HG03025 (cell line): ENCODE measurements around the gene TOX2.

Experiments used
- ATAC-seq: cut with Tn5 transposase; IDR thresholded peaks from one replicate; pipeline ENCODE4 v1.9.1; 2021; ENCODE audit warnings: mild to moderate bottlenecking, moderate library complexity; ENCODE audit not compliant: unreplicated experiment, low FRiP score

Gene TOX2

DNA sequence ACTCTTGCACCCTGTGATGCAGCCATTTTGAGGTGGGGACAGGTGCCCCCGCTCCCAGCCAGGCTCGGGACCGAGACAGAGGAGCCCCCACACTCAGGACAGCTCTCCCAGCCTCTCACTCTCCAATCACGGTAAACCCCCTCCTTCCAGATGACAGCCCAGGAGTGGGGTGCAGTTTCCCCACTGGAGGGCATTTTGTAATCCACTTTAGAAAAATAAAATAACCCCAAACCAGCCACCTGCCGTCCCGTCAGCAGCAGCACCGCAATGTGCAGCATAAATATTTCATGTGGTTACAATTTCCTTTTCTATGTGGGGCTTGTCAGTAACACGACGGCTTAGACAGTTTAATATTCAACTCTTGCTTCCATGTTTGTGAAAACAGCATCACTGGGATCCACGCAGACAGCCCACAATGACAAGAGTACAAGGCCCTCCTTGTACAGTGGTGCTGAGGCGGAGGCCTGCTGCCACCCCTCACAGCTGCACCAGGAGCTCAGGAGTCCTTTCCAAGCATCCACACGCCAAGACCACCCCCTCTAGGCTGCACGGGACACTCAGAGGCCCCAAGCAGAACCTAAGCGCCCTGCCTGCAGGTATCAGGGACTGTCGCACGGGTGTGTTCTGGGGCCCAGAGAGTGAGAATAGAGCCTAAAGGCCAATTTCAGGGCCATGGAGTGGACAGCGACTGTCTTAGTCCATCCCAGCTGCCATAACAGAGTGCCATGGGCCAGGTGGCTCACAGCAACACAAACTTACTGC, 155.7 kb downstream of the TOX2 start:
- ATAC-seq = no peak

GRCh38 chr20:44071057-44071456, 156.4 kb downstream of the TOX2 start:
- no peak for ATAC-seq

- ATAC-seq = no peak
Measured at GRCh38 chr20:44071526-44072111, 157.0 kb downstream of the TOX2 start.

DNA sequence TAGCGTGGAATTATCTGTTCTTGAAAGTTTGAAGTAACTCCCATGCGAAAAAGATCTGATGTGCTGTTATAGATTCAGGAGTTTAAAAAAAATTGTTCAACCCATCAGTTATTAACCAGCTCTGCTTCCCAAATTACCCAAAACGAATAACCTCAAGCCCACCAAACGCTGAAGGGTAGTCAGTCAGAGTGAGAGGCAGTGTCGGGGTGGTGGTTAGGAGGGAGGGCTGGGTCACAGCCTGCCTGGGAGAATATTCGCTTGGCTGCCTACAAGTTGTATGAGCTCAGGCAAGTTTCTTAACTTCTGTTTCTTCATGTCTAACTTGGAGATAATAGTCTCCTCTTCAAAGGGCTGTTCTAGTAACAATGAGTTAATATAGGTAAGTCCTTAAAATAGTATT, 157.7 kb downstream of the TOX2 start:
- no peak for ATAC-seq

DNA sequence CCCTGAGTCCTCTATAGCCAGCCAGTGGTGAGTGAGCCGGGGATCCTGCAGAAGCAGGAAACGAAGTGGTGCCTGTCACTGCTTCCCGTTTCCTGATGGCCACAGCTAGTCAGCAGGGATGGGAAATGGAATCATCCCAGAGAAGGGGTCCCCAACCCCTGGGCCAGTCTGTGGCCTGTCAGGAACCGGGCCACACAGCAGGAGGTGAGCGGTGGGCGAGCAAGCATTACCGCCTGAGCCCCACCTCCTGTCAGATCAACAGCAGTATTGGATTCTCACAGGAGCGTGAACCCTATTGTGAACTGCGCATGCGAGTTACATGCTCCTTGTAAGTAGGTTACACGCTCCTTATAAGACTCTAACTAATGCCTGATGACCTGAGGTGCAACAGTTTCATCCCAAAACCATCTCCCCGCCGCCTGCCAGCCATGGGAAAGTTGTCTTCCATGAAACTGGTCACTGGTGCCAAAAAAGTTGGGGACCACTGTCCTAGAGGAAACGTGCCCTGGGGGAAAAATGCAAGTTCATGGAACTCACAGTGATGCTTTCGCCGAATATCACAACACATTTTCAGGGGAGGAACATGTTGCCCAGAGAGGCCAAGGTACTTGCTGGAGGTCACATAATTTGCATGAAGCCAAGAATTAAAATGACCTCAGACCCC, 158.5 kb downstream of the TOX2 start:
- ATAC-seq = no peak

DNA sequence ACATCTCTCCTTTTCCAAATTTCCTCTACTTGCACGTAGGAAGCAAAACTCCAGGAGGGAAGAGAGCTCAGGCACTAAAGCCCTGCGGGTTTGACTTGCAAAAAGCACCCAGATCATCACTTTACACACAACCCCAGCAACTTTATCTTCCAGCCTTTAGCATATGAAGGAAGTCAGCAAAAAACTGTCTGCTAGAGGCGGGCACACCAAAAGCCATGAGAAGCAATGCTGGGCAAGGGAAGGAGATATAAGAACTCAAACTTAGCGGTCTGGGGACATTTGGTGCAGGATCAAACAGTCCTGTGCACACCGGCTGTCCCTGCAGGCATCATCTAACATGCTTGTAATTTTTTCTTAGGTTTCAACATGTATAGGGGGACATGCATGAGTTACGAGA, 159.0 kb downstream of the TOX2 start:
- no peak for ATAC-seq

DNA sequence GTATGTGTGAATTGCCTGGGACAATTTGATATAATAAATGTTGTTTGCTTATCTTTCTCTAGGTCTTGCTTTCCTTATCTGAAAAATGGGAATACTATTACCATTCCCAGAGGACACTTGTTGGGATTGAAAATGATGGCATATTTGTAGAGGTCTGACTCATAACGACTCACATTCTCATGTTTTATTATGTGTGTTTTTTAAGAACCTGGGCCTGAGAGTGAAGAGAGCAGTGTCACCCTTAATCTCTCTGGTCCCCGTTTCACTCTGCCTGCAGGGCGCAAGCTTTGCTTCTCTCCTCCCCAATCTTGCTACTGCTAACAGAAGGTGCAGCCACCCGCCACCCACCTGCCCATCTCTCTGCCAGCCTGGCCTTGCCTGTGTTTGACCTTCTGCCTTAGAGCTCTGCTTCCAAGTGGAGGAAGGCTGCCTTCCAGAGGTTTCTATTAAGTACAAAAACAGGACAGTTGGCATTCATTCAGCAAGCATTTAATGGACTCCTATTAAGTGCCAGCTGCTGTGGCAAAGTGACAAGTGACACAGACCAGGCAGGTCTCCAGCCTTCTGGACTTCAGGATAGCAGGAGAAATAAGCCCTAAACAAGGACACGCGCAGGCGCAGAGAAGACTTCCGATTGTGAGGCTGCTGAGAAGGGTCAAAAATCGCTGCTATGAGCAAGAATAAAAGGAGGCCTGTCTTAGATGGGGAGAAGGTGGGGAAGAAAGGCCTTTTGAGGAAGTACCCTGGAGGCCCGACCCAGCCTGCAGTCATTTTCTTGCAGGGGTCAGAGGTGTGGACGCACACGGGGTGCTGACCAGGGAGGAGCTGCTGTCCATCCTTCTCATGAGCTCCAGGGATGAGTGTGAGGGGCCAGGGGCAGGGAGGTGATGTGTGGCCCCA, 159.8 kb downstream of the TOX2 start:
- no peak for ATAC-seq

- ATAC-seq = no peak
Measured at GRCh38 chr20:44075191-44075949, 160.7 kb downstream of the TOX2 start.

DNA sequence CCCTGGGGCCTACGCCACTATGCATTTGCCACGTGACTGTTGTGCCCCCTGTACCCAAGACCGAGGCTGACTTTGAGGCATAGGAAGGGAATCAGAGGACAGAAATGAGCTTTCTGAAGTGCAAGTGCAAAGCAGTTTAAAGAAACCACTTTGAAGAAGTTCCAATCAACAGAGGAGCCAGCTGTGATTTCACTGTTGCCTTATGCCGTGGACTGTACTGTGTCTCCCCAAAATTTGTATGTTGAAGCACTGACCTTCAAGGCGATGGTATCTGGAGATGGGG, 161.2 kb downstream of the TOX2 start:
- ATAC-seq = no peak

DNA sequence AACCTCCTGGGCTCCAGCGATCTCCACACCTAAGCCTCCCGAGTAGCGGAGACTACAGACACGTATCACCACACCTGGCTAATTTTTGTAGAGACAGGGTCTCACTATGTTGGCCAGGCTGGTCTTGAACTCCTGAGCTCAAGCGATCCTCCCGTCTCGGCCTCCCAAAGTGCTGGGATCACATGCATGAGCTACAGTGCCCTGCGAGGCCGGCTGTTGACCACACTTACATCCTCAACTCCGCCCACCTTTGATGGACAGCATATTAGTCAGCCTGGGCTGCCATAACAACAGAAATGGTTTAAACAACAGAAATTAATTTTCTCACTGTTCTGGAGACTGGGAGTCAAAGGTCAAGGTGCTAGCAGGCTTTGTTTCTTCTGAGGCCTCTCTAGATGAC, 164.6 kb downstream of the TOX2 start:
- no peak for ATAC-seq

DNA sequence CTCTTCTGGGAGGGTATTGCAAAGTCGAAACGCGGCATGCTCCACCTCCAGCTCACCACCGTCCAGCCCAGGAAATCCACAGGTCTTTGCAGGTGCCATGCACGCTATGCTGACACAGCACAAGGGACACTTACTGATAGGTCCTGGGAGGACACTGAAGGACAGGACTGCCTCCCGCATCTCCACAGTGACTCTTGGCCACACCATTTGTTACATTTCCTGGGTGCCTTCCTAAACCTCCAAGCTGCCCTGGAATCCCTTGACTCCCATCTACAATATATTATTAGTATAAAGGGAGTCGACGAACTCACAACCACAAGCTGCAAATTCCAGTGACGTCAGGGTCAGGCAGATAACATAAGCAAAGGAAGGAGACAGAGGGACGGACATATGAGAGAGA, 165.4 kb downstream of the TOX2 start:
- ATAC-seq = no peak

GRCh38 chr20:44080646-44081267, 166.1 kb downstream of the TOX2 start:
- ATAC-seq = peak; percentile 63

DNA sequence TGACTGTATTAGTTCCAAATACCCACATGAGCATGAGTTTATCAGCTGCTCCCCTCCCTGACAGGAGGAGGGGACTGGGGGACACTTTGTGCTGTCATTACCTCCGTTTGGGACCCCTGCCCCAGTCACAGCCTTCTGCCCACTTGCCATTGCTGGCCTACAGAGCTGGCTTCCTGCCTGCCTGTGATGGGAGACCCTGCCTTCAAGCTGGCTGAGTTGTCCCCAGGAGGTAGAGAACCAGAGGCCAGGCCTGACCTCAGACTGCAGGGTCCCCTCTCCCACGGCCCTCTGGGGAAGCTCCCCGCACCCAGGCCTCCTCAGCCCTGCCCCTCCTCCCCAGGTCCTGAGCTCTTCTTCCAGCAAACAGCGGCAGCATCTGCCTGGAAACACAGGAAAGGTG, 166.8 kb downstream of the TOX2 start:
- no peak for ATAC-seq

- ATAC-seq = no peak
Measured at GRCh38 chr20:44081888-44082287, 167.2 kb downstream of the TOX2 start.

DNA sequence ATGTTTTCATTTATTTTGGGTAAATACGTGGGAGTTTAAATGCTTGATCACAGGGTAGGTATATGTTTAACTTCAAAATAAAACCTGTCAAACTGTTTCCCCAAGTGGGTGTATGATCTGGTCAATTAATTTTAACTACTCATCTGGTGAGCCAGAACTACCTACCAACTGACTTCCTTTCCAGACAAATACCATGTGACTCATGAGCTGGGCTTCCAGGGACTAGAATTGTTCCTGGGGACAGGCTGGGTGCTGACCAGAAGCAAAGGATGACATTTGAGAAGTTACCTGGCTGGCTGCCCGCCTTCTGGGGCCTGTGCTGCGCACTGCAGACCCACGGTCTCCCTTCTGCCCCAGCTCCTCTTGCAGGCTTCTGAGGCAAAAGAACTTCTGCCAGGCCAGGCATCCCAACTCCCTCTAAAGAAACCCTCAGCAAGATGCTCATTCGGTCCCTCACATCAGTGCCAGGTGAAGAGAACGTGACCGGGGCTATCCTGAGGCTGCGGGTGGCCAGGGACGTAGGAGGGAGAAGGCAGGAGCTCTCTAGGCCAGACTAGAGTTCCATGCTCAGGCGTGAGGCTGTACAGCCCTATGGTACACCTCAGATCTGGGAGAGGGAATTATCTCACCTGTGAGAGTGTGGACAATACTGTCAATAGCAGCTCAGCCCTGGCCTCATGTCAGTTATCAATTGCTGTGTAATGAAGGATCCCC, 168.7 kb downstream of the TOX2 start:
- ATAC-seq = no peak

GRCh38 chr20:44084439-44084838, 169.8 kb downstream of the TOX2 start:
- no peak for ATAC-seq

GRCh38 chr20:44084891-44085290, 170.2 kb downstream of the TOX2 start:
- no peak for ATAC-seq

GRCh38 chr20:44085616-44086434, 171.2 kb downstream of the TOX2 start:
- no peak for ATAC-seq
